H9 (cell line): ENCODE results near the gene SLC6A8. TPM values are rescaled to one million over a fixed set of nuclear protein-coding genes. Genes with fewer than 3 reads are reported as not detected.

ENCODE experiments used
- DNase-seq: peaks from one replicate; pipeline ENCODE4 v3.0.0-alpha.2; 2017
- H2AFZ ChIP-seq: one replicate; pipeline ENCODE4 v1.6.1; 2013; ENCODE audit warnings: mild to moderate bottlenecking, low read length, control low read depth, moderate library complexity
- H2AK5ac ChIP-seq: 2 replicates; pipeline ENCODE4 v1.6.1; 2013; ENCODE audit warnings: low read length, control low read depth, mixed read lengths; ENCODE audit not compliant: insufficient read length
- H2BK120ac ChIP-seq: one replicate; pipeline ENCODE4 v1.6.1; 2013; ENCODE audit warnings: low read depth, mild to moderate bottlenecking, low read length, control low read depth, inconsistent platforms; ENCODE audit not compliant: poor library complexity, severe bottlenecking
- H2BK12ac ChIP-seq: 2 replicates; pipeline ENCODE4 v1.6.1; 2013; ENCODE audit warnings: low read length, control low read depth, mixed read lengths, low read depth; ENCODE audit not compliant: insufficient read length
- H2BK15ac ChIP-seq: 2 replicates; pipeline ENCODE4 v1.6.1; 2013; ENCODE audit warnings: low read depth, low read length, control low read depth
- H2BK20ac ChIP-seq: one replicate; pipeline ENCODE4 v1.6.1; 2013; ENCODE audit warnings: low read depth, mild to moderate bottlenecking, low read length, control low read depth, inconsistent platforms; ENCODE audit not compliant: poor library complexity, severe bottlenecking
- H2BK5ac ChIP-seq: 2 replicates; pipeline ENCODE4 v1.6.1; 2013; ENCODE audit warnings: low read length, control low read depth, mixed read lengths; ENCODE audit not compliant: insufficient read length
- H3K14ac ChIP-seq: 2 replicates; pipeline ENCODE4 v1.6.1; 2013; ENCODE audit warnings: low read length, control low read depth; ENCODE audit not compliant: insufficient read depth
- H3K18ac ChIP-seq: 2 replicates; pipeline ENCODE4 v1.6.1; 2013; ENCODE audit warnings: low read depth, mild to moderate bottlenecking, mixed read lengths, low read length, control low read depth; ENCODE audit not compliant: insufficient read length
- H3K23ac ChIP-seq: 2 replicates; pipeline ENCODE4 v1.6.1; 2013; ENCODE audit warnings: low read length, control low read depth, mixed read lengths, low read depth; ENCODE audit not compliant: insufficient read length
- H3K23me2 ChIP-seq: 2 replicates; pipeline ENCODE4 v1.6.1; 2013; ENCODE audit warnings: low read depth, mild to moderate bottlenecking, mixed read lengths, low read length, control low read depth; ENCODE audit not compliant: insufficient read length, poor library complexity, severe bottlenecking
- H3K27ac ChIP-seq: 2 replicates; pipeline ENCODE4 v1.5.1; 2013; ENCODE audit warnings: low read length, control low read depth, mixed read lengths, low read depth; ENCODE audit not compliant: insufficient read length
- H3K27me3 ChIP-seq: 2 replicates; pipeline ENCODE4 v1.6.1; 2013; ENCODE audit warnings: low read length, control low read depth, inconsistent platforms; ENCODE audit not compliant: insufficient read depth
- H3K4ac ChIP-seq: 2 replicates; pipeline ENCODE4 v1.6.1; 2013; ENCODE audit warnings: low read depth, mild to moderate bottlenecking, control low read depth, inconsistent platforms, low read length, moderate library complexity
- H3K4me1 ChIP-seq: 2 replicates; pipeline ENCODE4 v1.6.1; 2013; ENCODE audit warnings: low read length, control low read depth, inconsistent platforms; ENCODE audit not compliant: insufficient read depth
- H3K4me2 ChIP-seq: 2 replicates; pipeline ENCODE4 v1.6.1; 2013; ENCODE audit warnings: low read length, control low read depth, mixed read lengths; ENCODE audit not compliant: insufficient read length, insufficient read depth
- H3K56ac ChIP-seq: 2 replicates; pipeline ENCODE4 v1.6.1; 2013; ENCODE audit warnings: low read depth, mild to moderate bottlenecking, mixed read lengths, low read length, control low read depth; ENCODE audit not compliant: insufficient read length
- H3K79me1 ChIP-seq: 2 replicates; pipeline ENCODE4 v1.6.1; 2013; ENCODE audit warnings: low read depth, mild to moderate bottlenecking, moderate library complexity, low read length, control low read depth, inconsistent platforms; ENCODE audit not compliant: insufficient read depth, poor library complexity, severe bottlenecking
- H3K79me2 ChIP-seq: 2 replicates; pipeline ENCODE4 v1.6.1; 2013; ENCODE audit warnings: low read length, control low read depth, inconsistent platforms; ENCODE audit not compliant: insufficient read depth
- H3K9ac ChIP-seq: 2 replicates; pipeline ENCODE4 v1.6.1; 2013; ENCODE audit warnings: low read length, control low read depth, mixed read lengths; ENCODE audit not compliant: insufficient read length; ENCODE audit errors: extremely low read depth
- H3K9me3 ChIP-seq: one replicate; pipeline ENCODE4 v1.6.1; 2013; ENCODE audit warnings: low read depth, low read length, inconsistent platforms; ENCODE audit not compliant: control insufficient read depth
- H3T11ph ChIP-seq: one replicate; pipeline ENCODE4 v1.6.1; 2013; ENCODE audit warnings: mild to moderate bottlenecking, low read length, control low read depth, inconsistent platforms
- H4K20me1 ChIP-seq: one replicate; pipeline ENCODE4 v1.6.1; 2013; ENCODE audit not compliant: control insufficient read depth, insufficient read length, insufficient read depth
- H4K5ac ChIP-seq: 2 replicates; pipeline ENCODE4 v1.6.1; 2013; ENCODE audit warnings: low read depth, mild to moderate bottlenecking, mixed read lengths, low read length, control low read depth; ENCODE audit not compliant: insufficient read length
- H4K8ac ChIP-seq: replicated peaks from 2 replicates; pipeline ENCODE4 v1.6.1; 2013; ENCODE audit warnings: low read length, control low read depth, mixed read lengths, low read depth; ENCODE audit not compliant: insufficient read length
- H4K91ac ChIP-seq: 2 replicates; pipeline ENCODE4 v1.6.1; 2013; ENCODE audit warnings: low read depth, mild to moderate bottlenecking, moderate library complexity, mixed read lengths, low read length, control low read depth; ENCODE audit not compliant: insufficient read length
- H3K27ac Mint-ChIP-seq, 3 experiments: 2 replicates in 2 of 3; 3 replicates in 1 of 3; pipeline ENCODE4 v1.8.0; 2020 to 2021; ENCODE audit warnings: mixed read lengths in 3 of 3, mild to moderate bottlenecking in 1 of 3, moderate library complexity in 1 of 3
- H3K27me3 Mint-ChIP-seq: 2 replicates; pipeline ENCODE4 v1.8.0; 2021; ENCODE audit warnings: low read depth, mild to moderate bottlenecking, moderate library complexity, mixed read lengths
- H3K36me3 Mint-ChIP-seq, 3 experiments: 2 replicates in 2 of 3; 3 replicates in 1 of 3; pipeline ENCODE4 v1.8.0; 2020 to 2021; ENCODE audit warnings: low read depth in 3 of 3, mixed read lengths in 3 of 3; ENCODE audit not compliant: insufficient read depth in 1 of 3
- H3K4me1 Mint-ChIP-seq, 2 experiments: 2 replicates each; pipeline ENCODE4 v1.8.0; 2020; ENCODE audit warnings: mixed read lengths in 2 of 2
- H3K4me3 Mint-ChIP-seq, 2 experiments: 2 replicates in 1 of 2; 3 replicates in 1 of 2; pipeline ENCODE4 v1.8.0; 2020 to 2021; ENCODE audit warnings: mild to moderate bottlenecking in 2 of 2, mixed read lengths in 2 of 2, moderate library complexity in 1 of 2
- H3K9me3 Mint-ChIP-seq, 2 experiments: 2 replicates in 1 of 2; 3 replicates in 1 of 2; pipeline ENCODE4 v1.8.0; 2020; ENCODE audit warnings: mild to moderate bottlenecking in 2 of 2, mixed read lengths in 2 of 2, moderate library complexity in 1 of 2
- WGBS: extraction: QIAGEN DNeasy Blood & Tissue Kit; methylation state at CpG from one replicate; pipeline ENCODE4 v1.1.7; 2013; ENCODE audit warnings: missing lambda C conversion rate, low lambda C conversion rate, mixed read lengths; ENCODE audit not compliant: insufficient read length; ENCODE audit errors: extremely low coverage; 5-methylcytosine and 5-hydroxymethylcytosine counted together
- total RNA-seq: library from RNA; stranded (reverse); gene quantifications from 2 replicates; pipeline ENCODE4 v1.2.1, GENCODE V29; 2021
- TF ChIP-seq, protein P1 (sequence below): fragments of 200-600 bp; sonication (generic); conservative IDR thresholded peaks from 3 replicates; pipeline ENCODE4 v1.8.0; 2021; ENCODE audit warnings: antibody characterized with exemption, mild to moderate bottlenecking

SLC6A8 gene
- total RNA-seq, 1 experiment from 2014 or later = 229 TPM

DNA sequence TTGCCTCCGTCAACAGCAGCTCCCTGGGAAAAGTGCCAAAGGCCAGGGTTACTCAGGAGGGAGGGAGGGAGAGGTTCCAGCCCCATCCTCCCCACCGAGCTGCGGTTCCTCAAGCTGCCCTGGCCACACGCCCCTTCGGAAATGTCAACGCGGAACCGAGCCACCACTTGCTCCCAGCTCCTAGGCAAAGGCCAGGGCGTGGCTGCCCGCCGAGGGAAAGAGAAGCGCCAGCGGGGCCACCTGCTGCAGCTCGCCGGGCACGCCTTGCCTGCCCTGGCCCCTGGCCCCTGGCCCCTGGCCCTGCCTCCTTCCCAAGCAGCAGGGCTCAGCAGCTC is 15.3 kb downstream of the SLC6A8 start:
- Histone ChIP-seq H3K79me1 (no peaks in the 10 kb centered on the region), H3K9ac (no peak overlapping the region), H3K4me2 (no peak overlapping the region), H3K4ac (no peak overlapping the region), H3K27me3 (no peaks in the 10 kb centered on the region), H3K18ac (no peak overlapping the region), H2BK12ac (no peak overlapping the region), H2BK15ac (no peak overlapping the region), H3K23me2 (no peaks in the 10 kb centered on the region), H3K56ac (no peak overlapping the region), H3K14ac (no peak overlapping the region), H4K20me1 (no peaks in the 10 kb centered on the region), H3K4me1 (no peaks in the 10 kb centered on the region), H3K27ac (no peak overlapping the region), H2BK20ac (no peak overlapping the region), H2BK5ac (no peak overlapping the region), H2AFZ (no peak overlapping the region), H3K79me2 (no peaks in the 10 kb centered on the region), H3T11ph (no peak overlapping the region), H4K8ac (no peak overlapping the region), H3K9me3 (peaks cover 4% of the 10 kb centered on the region), H2BK120ac (no peak overlapping the region), H2AK5ac (no peak overlapping the region), H3K23ac (no peak overlapping the region), H4K91ac (no peak overlapping the region), H4K5ac (no peak overlapping the region)
- no peak for DNase-seq
- TF ChIP-seq, protein P1, sequence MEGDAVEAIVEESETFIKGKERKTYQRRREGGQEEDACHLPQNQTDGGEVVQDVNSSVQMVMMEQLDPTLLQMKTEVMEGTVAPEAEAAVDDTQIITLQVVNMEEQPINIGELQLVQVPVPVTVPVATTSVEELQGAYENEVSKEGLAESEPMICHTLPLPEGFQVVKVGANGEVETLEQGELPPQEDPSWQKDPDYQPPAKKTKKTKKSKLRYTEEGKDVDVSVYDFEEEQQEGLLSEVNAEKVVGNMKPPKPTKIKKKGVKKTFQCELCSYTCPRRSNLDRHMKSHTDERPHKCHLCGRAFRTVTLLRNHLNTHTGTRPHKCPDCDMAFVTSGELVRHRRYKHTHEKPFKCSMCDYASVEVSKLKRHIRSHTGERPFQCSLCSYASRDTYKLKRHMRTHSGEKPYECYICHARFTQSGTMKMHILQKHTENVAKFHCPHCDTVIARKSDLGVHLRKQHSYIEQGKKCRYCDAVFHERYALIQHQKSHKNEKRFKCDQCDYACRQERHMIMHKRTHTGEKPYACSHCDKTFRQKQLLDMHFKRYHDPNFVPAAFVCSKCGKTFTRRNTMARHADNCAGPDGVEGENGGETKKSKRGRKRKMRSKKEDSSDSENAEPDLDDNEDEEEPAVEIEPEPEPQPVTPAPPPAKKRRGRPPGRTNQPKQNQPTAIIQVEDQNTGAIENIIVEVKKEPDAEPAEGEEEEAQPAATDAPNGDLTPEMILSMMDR = no peak
- Mint-ChIP-seq H3K27ac (no peak overlapping the region), H3K4me3 (no peak overlapping the region), H3K4me1 (no peaks in the 10 kb centered on the region; a peak in 1 of 4 replicates), H3K36me3 (peaks cover 23 to 56% (median 50%) of the 10 kb centered on the region in 3 experiments), H3K9me3 (peaks cover 64 to 80% of the 10 kb centered on the region in 2 experiments), H3K27me3 (no peaks in the 10 kb centered on the region; the same call in 1 of the 2 replicates)
- no CpG with 5 or more reads among the region's 16 CpGs for WGBS
